HepG2 (cell line): Measurements from ENCODE around the gene CMPK1. TPM values are rescaled to one million over a fixed set of nuclear protein-coding genes. Genes with fewer than 3 reads are reported as not detected.

Experiments used
- ATAC-seq: fragments of 200-7000 bp; cut with Tn5 transposase; 3 replicates; pipeline ENCODE4 v1.9.1; 2020; ENCODE audit warnings: mild to moderate bottlenecking, moderate library complexity
- BruUV-seq: library from RNA; stranded (reverse); fragments of 400-500 nt; replicated peaks from 2 replicates; lab custom pipeline; 2021; lab: Mats Ljungman, UMichigan
- CTCF ChIA-PET: fragments of 300-600 bp; formaldehyde crosslinking; extraction: SDS; loops from one replicate; lab custom pipeline; 2021; ENCODE audit warnings: low total read pairs, inconsistent platforms, low intra/inter-chr PET ratio; lab: Yijun Ruan, JAX
- POLR2A ChIA-PET: fragments of 350-600 bp; sonication (Branson Sonifier 250); formaldehyde crosslinking; loops from one replicate; lab custom pipeline; 2020; ENCODE audit warnings: antibody characterized with exemption, inconsistent platforms; lab: Yijun Ruan, JAX
- DNase-seq: peaks from one replicate; pipeline ENCODE4 v3.0.0-alpha.2; 2015; ENCODE audit warnings: low spot score
- FAIRE-seq: peaks from 3 replicates; lab custom pipeline; 2011; peaks lifted over from hg19 to GRCh38; lab: Jason Lieb, UNC
- H2AFZ ChIP-seq: one replicate; pipeline ENCODE4 v1.6.1; 2011; ENCODE audit warnings: low read length, inconsistent platforms
- H3K27ac ChIP-seq: fragments of 300-600 bp; 3 replicates; pipeline ENCODE4 v1.8.0; 2011; ENCODE audit warnings: mixed run types, mild to moderate bottlenecking, mixed read lengths, low read length, inconsistent platforms; ENCODE audit not compliant: insufficient read depth; ENCODE audit errors: extremely low read length
- H3K27me3 ChIP-seq, 2 experiments: fragments of 200-600 bp in 1 of 2; 2 replicates in 1 of 2; 3 replicates in 1 of 2; pipeline versions ENCODE4 v1.6.0 to v1.8.0; 2011; ENCODE audit warnings: low read length in 2 of 2, mild to moderate bottlenecking in 2 of 2, moderate library complexity in 2 of 2, inconsistent platforms in 1 of 2; ENCODE audit not compliant: insufficient read depth in 2 of 2, control insufficient read depth in 1 of 2
- H3K36me3 ChIP-seq, 2 experiments: fragments of 200-600 bp in 1 of 2; replicated peaks in 1 of 2; 2 replicates in 1 of 2; 3 replicates in 1 of 2; pipeline versions ENCODE4 v1.5.1 to v1.8.0; 2011; ENCODE audit warnings: low read length in 2 of 2, inconsistent platforms in 1 of 2; ENCODE audit not compliant: insufficient read depth in 2 of 2, control insufficient read depth in 1 of 2
- H3K4me1 ChIP-seq: 2 replicates; pipeline ENCODE4 v1.5.1; 2012; ENCODE audit warnings: low read length, inconsistent platforms; ENCODE audit not compliant: insufficient read depth
- H3K4me2 ChIP-seq: 2 replicates; pipeline ENCODE4 v1.6.0; 2011; ENCODE audit warnings: low read depth, low read length, inconsistent platforms
- H3K4me3 ChIP-seq, 3 experiments: fragments of 200-600 bp in 1 of 3; sonication (generic), shearing (Covaris generic) in 1 of 3; replicated peaks in 1 of 3; 2 replicates each; pipeline ENCODE4 v1.5.1; 2011 to 2016; ENCODE audit warnings: low read length in 3 of 3, inconsistent platforms in 2 of 3, low read depth in 2 of 3, mild to moderate bottlenecking in 2 of 3, control low read depth in 1 of 3, mixed read lengths in 1 of 3; ENCODE audit not compliant: insufficient read depth in 1 of 3
- H3K79me2 ChIP-seq: one replicate; pipeline ENCODE4 v1.6.1; 2011; ENCODE audit warnings: low read length, inconsistent platforms; ENCODE audit not compliant: insufficient read depth
- H3K9ac ChIP-seq: 2 replicates; pipeline ENCODE4 v1.6.0; 2011; ENCODE audit warnings: mild to moderate bottlenecking, low read depth, low read length, inconsistent platforms; ENCODE audit not compliant: insufficient read depth
- H3K9me3 ChIP-seq: 2 replicates; pipeline ENCODE4 v1.5.1; 2012; ENCODE audit warnings: mild to moderate bottlenecking, low read length
- H4K20me1 ChIP-seq: 2 replicates; pipeline ENCODE4 v1.6.0; 2011; ENCODE audit warnings: inconsistent platforms, mild to moderate bottlenecking, low read length, moderate library complexity; ENCODE audit not compliant: insufficient read depth
- BORCS8-MEF2B ChIP-seq: sonication (generic); formaldehyde crosslinking; IDR thresholded peaks from 2 replicates; pipeline ENCODE4 v1.8.0; 2022; ENCODE audit warnings: mild to moderate bottlenecking, missing genetic modification reagents
- CHD4 ChIP-seq: fragments of 200-600 bp; sonication (generic); IDR thresholded peaks from 2 replicates; pipeline ENCODE4 v1.7.0; 2017; ENCODE audit warnings: mild to moderate bottlenecking, low read length, borderline replicate concordance
- GATAD1 ChIP-seq: IDR thresholded peaks from 2 replicates; pipeline ENCODE4 v1.6.1; 2016; ENCODE audit warnings: missing genetic modification reagents, missing compliant biosample characterization
- GFI1 ChIP-seq: sonication (generic); formaldehyde crosslinking; IDR thresholded peaks from 2 replicates; pipeline ENCODE4 v1.5.0; 2020; ENCODE audit warnings: missing genetic modification reagents, mild to moderate bottlenecking, borderline replicate concordance
- HNRNPL ChIP-seq: fragments of 200-400 bp; formaldehyde crosslinking; IDR thresholded peaks from 2 replicates; pipeline ENCODE4 v1.6.1; 2017; ENCODE audit warnings: mild to moderate bottlenecking, low read depth, low read length
- HNRNPLL ChIP-seq: fragments of 200-400 bp; formaldehyde crosslinking; IDR thresholded peaks from 2 replicates; pipeline ENCODE4 v1.6.1; 2017; ENCODE audit warnings: mild to moderate bottlenecking, low read depth, low read length; ENCODE audit not compliant: poor library complexity, severe bottlenecking
- PAX8 ChIP-seq: sonication (generic); formaldehyde crosslinking; IDR thresholded peaks from 2 replicates; pipeline ENCODE4 v1.8.0; 2022; ENCODE audit warnings: mild to moderate bottlenecking, missing genetic modification reagents, borderline replicate concordance
- RELA ChIP-seq: sonication (generic); formaldehyde crosslinking; IDR thresholded peaks from 2 replicates; pipeline ENCODE4 v1.4.0; 2020; ENCODE audit warnings: missing genetic modification reagents
- TARDBP ChIP-seq: sonication (generic); formaldehyde crosslinking; IDR thresholded peaks from 2 replicates; pipeline ENCODE4 v1.8.0; 2022; ENCODE audit warnings: mild to moderate bottlenecking, missing genetic modification reagents
- TBX3 ChIP-seq: fragments of 450-650 bp; IDR thresholded peaks from 2 replicates; pipeline ENCODE4 v1.6.1; 2017; ENCODE audit warnings: antibody characterized with exemption, mild to moderate bottlenecking, inconsistent platforms, borderline replicate concordance
- ZFP1 ChIP-seq: IDR thresholded peaks from 2 replicates; pipeline ENCODE4 v1.6.1; 2016
- ZNF253 ChIP-seq: sonication (generic); formaldehyde crosslinking; IDR thresholded peaks from 2 replicates; pipeline ENCODE4 v1.8.0; 2022; ENCODE audit warnings: mild to moderate bottlenecking, missing genetic modification reagents, borderline replicate concordance
- ZNF766 ChIP-seq: sonication (generic); formaldehyde crosslinking; IDR thresholded peaks from 2 replicates; pipeline ENCODE4 v1.5.0; 2020; ENCODE audit warnings: missing genetic modification reagents, borderline replicate concordance
- ZNF773 ChIP-seq: sonication (generic); formaldehyde crosslinking; IDR thresholded peaks from 2 replicates; pipeline ENCODE4 v1.4.0; 2020; ENCODE audit warnings: missing genetic modification reagents, borderline replicate concordance
- ZNF792 ChIP-seq: IDR thresholded peaks from 2 replicates; pipeline ENCODE4 v1.6.1; 2016
- ZSCAN30 ChIP-seq: sonication (generic); formaldehyde crosslinking; IDR thresholded peaks from 2 replicates; pipeline ENCODE4 v1.5.0; 2020; ENCODE audit warnings: mild to moderate bottlenecking, missing genetic modification reagents
- WGBS: methylation state at CpG from one replicate; pipeline ENCODE4 v1.1.6; 2017; ENCODE audit warnings: low lambda C conversion rate; 5-methylcytosine and 5-hydroxymethylcytosine counted together
- in situ Hi-C: cut with HindIII; loops from 2 replicates; pipeline ENCODE4 v1.10.0; 2017; ENCODE audit warnings: low pct_unique_long_range_greater_than_20kb; ENCODE audit not compliant: extremely low pct_ligation_motif_present
- intact Hi-C: fragments of 100-400 bp; cut with micrococcal nuclease; formaldehyde crosslinking; loops from one replicate; pipeline ENCODE4 v1.10.0; 2022; ENCODE audit not compliant: unreplicated experiment
- polyA plus RNA-seq, 8 experiments: library from polyadenylated mRNA; depleted of rRNA in 3 of 8; stranded (reverse) in 7 of 8; unstranded in 1 of 8; fragments of >200 nt; fragmentation: Illumina TruSeq in 4 of 8; extraction: Trizol in 4 of 8; gene quantifications; 2 replicates each; pipeline versions ENCODE4 v1.2.1 to v1.2.3, GENCODE V29; 2011 to 2016; ENCODE audit warnings: low read depth in 4 of 8, missing spikeins in 1 of 8, mixed read lengths in 1 of 8; ENCODE audit not compliant: insufficient read depth in 1 of 8
- total RNA-seq, 5 experiments: library from RNA; depleted of rRNA; stranded (reverse); fragments of >200 nt; fragmentation: Illumina TruSeq; extraction: Trizol; gene quantifications; 2 replicates each; pipeline ENCODE4 v1.2.3, GENCODE V29; 2016; ENCODE audit warnings: low read depth in 1 of 5

The CMPK1 gene
- total and polyA plus RNA-seq, 2 of the 13 experiments (the other 11 are each of a cell fraction or from before 2014, with no cell fraction given): 38.3 to 92.0 TPM

GRCh38 chr1:47393141-47393540 is 59.6 kb downstream of the CMPK1 start:
- no peak for DNase-seq
- H3K4me3 ChIP-seq: no peak overlapping the region
- no peak for ATAC-seq
- intact Hi-C loops: no loop called here
- H3K4me2 ChIP-seq: no peak overlapping the region
- H3K9ac ChIP-seq: no peak overlapping the region
- H4K20me1 ChIP-seq: no peaks in the 10 kb centered on the region
- H2AFZ ChIP-seq: no peak overlapping the region
- H3K36me3 ChIP-seq: no peaks in the 10 kb centered on the region
- H3K4me1 ChIP-seq: peaks cover 36% of the 10 kb centered on the region
- FAIRE-seq: no peak
- WGBS: 76% methylated on average over 5 of the region's 5 CpGs
- ChIA-PET CTCF (no interaction called here), POLR2A (no interaction called here)
- no peaks in the 10 kb centered on the region for H3K9me3 ChIP-seq
- H3K27me3 ChIP-seq: no peaks in the 10 kb centered on the region
- TF ChIP-seq GATAD1 (CRISPR knock-in tag) (no peak), TARDBP (no peak), ZFP1 (CRISPR knock-in tag) (no peak), CHD4 (no peak), HNRNPLL (no peak)
- BruUV-seq: no TSS peak
- in situ Hi-C loops: no loop called here
- no peak overlapping the region for H3K27ac ChIP-seq
- no peaks in the 10 kb centered on the region for H3K79me2 ChIP-seq

- Histone ChIP-seq H3K27ac (no peak overlapping the region), H3K27me3 (0 out of 5 replicates have a peak, but pooled peaks cover 0 to 6% of the 10 kb centered on the region in 2 experiments), H3K4me2 (no peak overlapping the region), H3K4me3 (no peak overlapping the region), H3K9ac (no peak overlapping the region), H3K4me1 (peaks cover 13% of the 10 kb centered on the region), H3K9me3 (no peaks in the 10 kb centered on the region), H3K79me2 (no peaks in the 10 kb centered on the region), H4K20me1 (no peaks in the 10 kb centered on the region), H2AFZ (no peak overlapping the region), H3K36me3 (no peaks in the 10 kb centered on the region)
- WGBS: 53% methylated on average over 3 of the region's 3 CpGs
- POLR2A ChIA-PET: no interaction called here
- no peak for FAIRE-seq
- intact Hi-C loops: no loop called here
- no TSS peak for BruUV-seq
- CTCF ChIA-PET: no interaction called here
- in situ Hi-C loops: no loop called here
- TF ChIP-seq TBX3: no peak
- TF ChIP-seq ZNF792 (CRISPR knock-in tag): no peak
- TF ChIP-seq HNRNPL: no peak
- TF ChIP-seq GATAD1 (CRISPR knock-in tag): no peak
- no peak for TF ChIP-seq RELA (CRISPR knock-in tag)
- no peak for TF ChIP-seq ZNF253 (CRISPR knock-in tag)
- TF ChIP-seq BORCS8-MEF2B: no peak
- no peak for TF ChIP-seq PAX8 (CRISPR knock-in tag)
- no peak for TF ChIP-seq ZNF766 (CRISPR knock-in tag)
- no peak for TF ChIP-seq ZNF773 (CRISPR knock-in tag)
- TF ChIP-seq ZSCAN30 (CRISPR knock-in tag): no peak
- TF ChIP-seq GFI1 (CRISPR knock-in tag): no peak
- DNase-seq: no peak
- ATAC-seq: no peak
These were observed 61.8 kb downstream of the CMPK1 start for GRCh38 chr1:47395433-47395832.
